ENCODE results near the gene MAN1C1. TPM values are rescaled to one million over a fixed set of nuclear protein-coding genes. Genes with fewer than 3 reads are reported as not detected.
A peak's percentile ranks its signal among the peaks of the same experiment; 100 is the strongest.

The MAN1C1 gene
- total and polyA plus RNA-seq, 8 donors = 2.1 to 9.2 (median 4.0) TPM

DNA sequence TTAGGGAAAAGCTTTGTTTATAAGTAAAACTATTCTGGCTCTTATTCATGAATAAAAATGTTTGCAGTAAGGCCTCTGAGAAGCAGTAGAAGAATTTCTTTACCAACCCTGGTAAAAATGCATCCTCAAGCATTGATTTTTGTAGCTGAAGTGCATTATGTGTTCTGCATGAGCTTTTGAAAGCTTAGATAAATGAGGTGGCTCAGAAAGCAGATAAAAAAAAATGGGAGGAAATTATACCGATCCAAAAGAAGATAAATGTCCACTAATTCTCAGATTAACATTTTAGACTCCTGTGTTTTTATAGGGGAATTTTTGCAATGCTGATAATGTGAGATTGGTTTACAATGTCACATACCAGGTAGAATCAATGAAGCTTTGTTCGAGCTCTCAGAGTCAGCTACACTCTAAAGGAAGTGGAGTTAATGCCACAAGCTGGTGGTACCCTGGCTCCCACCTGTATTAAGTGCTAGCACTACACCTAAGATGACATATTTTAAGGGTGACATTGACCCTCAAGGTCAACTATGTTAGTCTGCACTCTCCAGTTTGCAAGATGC is 97.9 kb downstream of the MAN1C1 start:
- Histone ChIP-seq H3K4me1 (no peaks in the 10 kb centered on the region), H3K27ac (no peak overlapping the region), H3K4me3 (no peak overlapping the region), H3K9me3 (no peaks in the 10 kb centered on the region), H3K36me3 (no peaks in the 10 kb centered on the region), H3K27me3 (no peaks in the 10 kb centered on the region)
- DNase-seq = no peak
- intact Hi-C loops (cut with DNase I) = no loop called here
- 36 to 37% methylated on average over 2 of the region's 2 CpGs for WGBS, 2 donors
- no peak for FAIRE-seq
- TF ChIP-seq, protein P1, sequence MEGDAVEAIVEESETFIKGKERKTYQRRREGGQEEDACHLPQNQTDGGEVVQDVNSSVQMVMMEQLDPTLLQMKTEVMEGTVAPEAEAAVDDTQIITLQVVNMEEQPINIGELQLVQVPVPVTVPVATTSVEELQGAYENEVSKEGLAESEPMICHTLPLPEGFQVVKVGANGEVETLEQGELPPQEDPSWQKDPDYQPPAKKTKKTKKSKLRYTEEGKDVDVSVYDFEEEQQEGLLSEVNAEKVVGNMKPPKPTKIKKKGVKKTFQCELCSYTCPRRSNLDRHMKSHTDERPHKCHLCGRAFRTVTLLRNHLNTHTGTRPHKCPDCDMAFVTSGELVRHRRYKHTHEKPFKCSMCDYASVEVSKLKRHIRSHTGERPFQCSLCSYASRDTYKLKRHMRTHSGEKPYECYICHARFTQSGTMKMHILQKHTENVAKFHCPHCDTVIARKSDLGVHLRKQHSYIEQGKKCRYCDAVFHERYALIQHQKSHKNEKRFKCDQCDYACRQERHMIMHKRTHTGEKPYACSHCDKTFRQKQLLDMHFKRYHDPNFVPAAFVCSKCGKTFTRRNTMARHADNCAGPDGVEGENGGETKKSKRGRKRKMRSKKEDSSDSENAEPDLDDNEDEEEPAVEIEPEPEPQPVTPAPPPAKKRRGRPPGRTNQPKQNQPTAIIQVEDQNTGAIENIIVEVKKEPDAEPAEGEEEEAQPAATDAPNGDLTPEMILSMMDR (IDR thresholded peaks at IDR 0.05) = no peak
- peak in 3 of 4 donors; percentile 55 to 84 (median 75) for ATAC-seq

DNA sequence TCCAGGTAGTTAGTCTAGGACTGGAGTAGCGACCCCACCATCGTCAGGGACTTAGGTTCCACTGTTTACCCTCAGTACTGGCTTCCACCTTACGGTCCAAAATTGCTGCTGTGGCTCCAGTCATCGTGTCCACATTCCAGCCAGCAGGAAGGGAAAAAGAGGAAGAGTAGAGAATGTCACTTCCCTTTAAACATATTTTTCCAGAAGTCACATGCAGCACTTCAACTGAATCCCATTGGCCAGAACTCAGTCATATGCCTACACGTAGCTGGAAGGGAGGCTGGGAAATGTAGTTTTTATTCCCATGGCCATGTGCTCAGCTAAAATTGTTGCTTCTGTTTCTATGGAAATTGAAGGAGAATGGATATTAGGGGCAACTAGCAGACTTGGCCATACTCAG is 99.3 kb downstream of the MAN1C1 start:
- H3K9me3 ChIP-seq = no peaks in the 10 kb centered on the region
- 92 to 95% methylated on average over 5 of the region's 5 CpGs for WGBS, 2 donors
- no peaks in the 10 kb centered on the region for H3K4me1 ChIP-seq
- no peak for DNase-seq
- no peak overlapping the region for H3K4me3 ChIP-seq
- TF ChIP-seq, protein P1 (IDR thresholded peaks at IDR 0.05) = no peak
- H3K27me3 ChIP-seq = no peaks in the 10 kb centered on the region
- intact Hi-C loops (cut with DNase I) = no loop called here
- FAIRE-seq = no peak
- no peak overlapping the region for H3K27ac ChIP-seq
- peak in 1 of 4 donors; percentile 19 for ATAC-seq
- H3K36me3 ChIP-seq = no peaks in the 10 kb centered on the region

DNA sequence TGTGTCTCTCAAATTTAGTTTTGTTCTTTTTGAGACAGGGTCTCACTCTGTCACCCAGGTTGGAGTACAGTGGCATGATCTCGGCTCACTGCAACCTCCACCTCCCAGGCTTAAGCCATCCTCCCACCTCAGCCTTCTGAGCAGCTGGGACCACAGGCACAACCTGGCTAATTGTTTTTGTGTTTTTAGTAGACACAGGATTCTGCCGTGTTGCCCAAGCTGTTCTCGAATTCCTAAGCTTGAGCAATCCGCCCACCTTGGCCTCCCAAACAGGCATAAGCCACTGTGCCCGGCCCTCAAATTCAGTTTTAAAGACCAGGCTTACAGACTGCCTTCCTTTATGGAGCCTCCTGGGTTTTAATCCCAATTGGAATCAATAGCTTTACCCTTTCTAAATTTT is 99.7 kb downstream of the MAN1C1 start:
- H3K27me3 ChIP-seq = no peaks in the 10 kb centered on the region
- H3K4me3 ChIP-seq = no peak overlapping the region
- TF ChIP-seq, protein P1 (IDR thresholded peaks at IDR 0.05) = no peak
- WGBS, 2 donors = 89 to 95% methylated on average over 5 of the region's 5 CpGs
- no peaks in the 10 kb centered on the region for H3K4me1 ChIP-seq
- H3K9me3 ChIP-seq = no peaks in the 10 kb centered on the region
- DNase-seq (peak in 1 of 6 donors; percentile 0), FAIRE-seq (no peak), ATAC-seq (no peak)
- no peaks in the 10 kb centered on the region for H3K36me3 ChIP-seq
- intact Hi-C loops (cut with DNase I) = no loop called here
- no peak overlapping the region for H3K27ac ChIP-seq

DNA sequence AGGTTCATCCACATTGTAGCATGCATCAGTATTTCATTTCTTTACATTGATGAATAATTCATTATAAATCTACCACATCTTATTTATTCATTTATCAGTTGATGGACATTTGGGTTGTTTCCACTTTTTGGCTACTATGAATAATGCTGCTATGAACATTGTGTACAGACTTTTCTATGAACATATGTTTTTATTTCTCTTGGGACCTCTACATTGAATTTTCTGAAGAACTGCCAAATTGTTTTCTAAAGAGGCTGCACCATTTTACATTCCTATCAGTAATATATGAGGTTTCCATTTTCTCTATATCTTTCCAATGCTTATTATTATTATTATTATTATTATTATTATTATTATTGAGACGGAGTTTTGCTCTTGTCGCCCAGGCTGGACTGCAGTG is 102.1 kb downstream of the MAN1C1 start:
- Histone ChIP-seq H3K27ac (no peak overlapping the region), H3K9me3 (no peaks in the 10 kb centered on the region), H3K4me3 (no peak overlapping the region), H3K36me3 (no peaks in the 10 kb centered on the region), H3K27me3 (no peaks in the 10 kb centered on the region), H3K4me1 (no peaks in the 10 kb centered on the region)
- intact Hi-C loops (cut with DNase I) = no loop called here
- DNase-seq (no peak), ATAC-seq (no peak), FAIRE-seq (no peak)
- TF ChIP-seq, protein P1 (IDR thresholded peaks at IDR 0.05) = no peak
- 96 to 100% methylated on average over 2 of the region's 2 CpGs for WGBS, 2 donors

DNA sequence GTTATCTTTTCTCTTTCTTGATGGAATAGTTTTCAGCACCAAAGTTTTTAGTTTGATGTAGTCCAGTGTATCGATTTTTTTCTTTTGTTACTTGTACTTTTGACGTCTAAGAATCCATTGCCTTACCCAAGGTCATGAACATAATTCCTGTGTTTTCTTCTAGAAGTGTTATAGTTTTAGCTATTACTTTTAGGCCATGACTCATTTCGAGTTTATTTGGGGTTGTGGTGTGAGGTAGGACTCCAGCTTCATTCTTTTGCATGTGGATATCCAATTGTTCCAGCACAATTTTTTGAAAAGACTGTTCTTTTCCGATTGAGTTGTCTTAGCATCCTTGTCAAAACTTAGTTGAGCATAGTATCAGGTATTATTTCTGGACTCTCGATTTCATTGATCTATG is 104.0 kb downstream of the MAN1C1 start:
- ATAC-seq = no peak
- FAIRE-seq = no peak

More for the DNA sequence above, 104.0 kb downstream of the MAN1C1 start:
- TF ChIP-seq, protein P1 (IDR thresholded peaks at IDR 0.05) = no peak
- 61 to 71% methylated on average over 5 of the region's 5 CpGs for WGBS, 2 donors
- H3K9me3 ChIP-seq = no peaks in the 10 kb centered on the region
- intact Hi-C loops (cut with DNase I) = no loop called here
- H3K27me3 ChIP-seq = no peaks in the 10 kb centered on the region
- no peak overlapping the region for H3K27ac ChIP-seq
- no peaks in the 10 kb centered on the region for H3K4me1 ChIP-seq
- H3K4me3 ChIP-seq = no peak overlapping the region
- no peaks in the 10 kb centered on the region for H3K36me3 ChIP-seq
- no peak for DNase-seq

All from pancreas (tissue), 10 donors.